H9 (cell line): ENCODE results near the gene LECT2. TPM values are rescaled to one million over a fixed set of nuclear protein-coding genes. Genes with fewer than 3 reads are reported as not detected.

Source experiments
- DNase-seq: peaks from one replicate; pipeline ENCODE4 v3.0.0-alpha.2; 2017
- H2AFZ ChIP-seq: one replicate; pipeline ENCODE4 v1.6.1; 2013; ENCODE audit warnings: mild to moderate bottlenecking, low read length, control low read depth, moderate library complexity
- H2AK5ac ChIP-seq: 2 replicates; pipeline ENCODE4 v1.6.1; 2013; ENCODE audit warnings: low read length, control low read depth, mixed read lengths; ENCODE audit not compliant: insufficient read length
- H2BK120ac ChIP-seq: one replicate; pipeline ENCODE4 v1.6.1; 2013; ENCODE audit warnings: low read depth, mild to moderate bottlenecking, low read length, control low read depth, inconsistent platforms; ENCODE audit not compliant: poor library complexity, severe bottlenecking
- H2BK12ac ChIP-seq: 2 replicates; pipeline ENCODE4 v1.6.1; 2013; ENCODE audit warnings: low read length, control low read depth, mixed read lengths, low read depth; ENCODE audit not compliant: insufficient read length
- H2BK15ac ChIP-seq: 2 replicates; pipeline ENCODE4 v1.6.1; 2013; ENCODE audit warnings: low read depth, low read length, control low read depth
- H2BK20ac ChIP-seq: one replicate; pipeline ENCODE4 v1.6.1; 2013; ENCODE audit warnings: low read depth, mild to moderate bottlenecking, low read length, control low read depth, inconsistent platforms; ENCODE audit not compliant: poor library complexity, severe bottlenecking
- H2BK5ac ChIP-seq: 2 replicates; pipeline ENCODE4 v1.6.1; 2013; ENCODE audit warnings: low read length, control low read depth, mixed read lengths; ENCODE audit not compliant: insufficient read length
- H3K14ac ChIP-seq: 2 replicates; pipeline ENCODE4 v1.6.1; 2013; ENCODE audit warnings: low read length, control low read depth; ENCODE audit not compliant: insufficient read depth
- H3K18ac ChIP-seq: 2 replicates; pipeline ENCODE4 v1.6.1; 2013; ENCODE audit warnings: low read depth, mild to moderate bottlenecking, mixed read lengths, low read length, control low read depth; ENCODE audit not compliant: insufficient read length
- H3K23ac ChIP-seq: 2 replicates; pipeline ENCODE4 v1.6.1; 2013; ENCODE audit warnings: low read length, control low read depth, mixed read lengths, low read depth; ENCODE audit not compliant: insufficient read length
- H3K23me2 ChIP-seq: 2 replicates; pipeline ENCODE4 v1.6.1; 2013; ENCODE audit warnings: low read depth, mild to moderate bottlenecking, mixed read lengths, low read length, control low read depth; ENCODE audit not compliant: insufficient read length, poor library complexity, severe bottlenecking
- H3K27ac ChIP-seq: 2 replicates; pipeline ENCODE4 v1.5.1; 2013; ENCODE audit warnings: low read length, control low read depth, mixed read lengths, low read depth; ENCODE audit not compliant: insufficient read length
- H3K27me3 ChIP-seq: 2 replicates; pipeline ENCODE4 v1.6.1; 2013; ENCODE audit warnings: low read length, control low read depth, inconsistent platforms; ENCODE audit not compliant: insufficient read depth
- H3K4ac ChIP-seq: 2 replicates; pipeline ENCODE4 v1.6.1; 2013; ENCODE audit warnings: low read depth, mild to moderate bottlenecking, control low read depth, inconsistent platforms, low read length, moderate library complexity
- H3K4me1 ChIP-seq: 2 replicates; pipeline ENCODE4 v1.6.1; 2013; ENCODE audit warnings: low read length, control low read depth, inconsistent platforms; ENCODE audit not compliant: insufficient read depth
- H3K4me2 ChIP-seq: 2 replicates; pipeline ENCODE4 v1.6.1; 2013; ENCODE audit warnings: low read length, control low read depth, mixed read lengths; ENCODE audit not compliant: insufficient read length, insufficient read depth
- H3K56ac ChIP-seq: 2 replicates; pipeline ENCODE4 v1.6.1; 2013; ENCODE audit warnings: low read depth, mild to moderate bottlenecking, mixed read lengths, low read length, control low read depth; ENCODE audit not compliant: insufficient read length
- H3K79me1 ChIP-seq: 2 replicates; pipeline ENCODE4 v1.6.1; 2013; ENCODE audit warnings: low read depth, mild to moderate bottlenecking, moderate library complexity, low read length, control low read depth, inconsistent platforms; ENCODE audit not compliant: insufficient read depth, poor library complexity, severe bottlenecking
- H3K79me2 ChIP-seq: 2 replicates; pipeline ENCODE4 v1.6.1; 2013; ENCODE audit warnings: low read length, control low read depth, inconsistent platforms; ENCODE audit not compliant: insufficient read depth
- H3K9ac ChIP-seq: 2 replicates; pipeline ENCODE4 v1.6.1; 2013; ENCODE audit warnings: low read length, control low read depth, mixed read lengths; ENCODE audit not compliant: insufficient read length; ENCODE audit errors: extremely low read depth
- H3K9me3 ChIP-seq: one replicate; pipeline ENCODE4 v1.6.1; 2013; ENCODE audit warnings: low read depth, low read length, inconsistent platforms; ENCODE audit not compliant: control insufficient read depth
- H3T11ph ChIP-seq: one replicate; pipeline ENCODE4 v1.6.1; 2013; ENCODE audit warnings: mild to moderate bottlenecking, low read length, control low read depth, inconsistent platforms
- H4K20me1 ChIP-seq: one replicate; pipeline ENCODE4 v1.6.1; 2013; ENCODE audit not compliant: control insufficient read depth, insufficient read length, insufficient read depth
- H4K5ac ChIP-seq: 2 replicates; pipeline ENCODE4 v1.6.1; 2013; ENCODE audit warnings: low read depth, mild to moderate bottlenecking, mixed read lengths, low read length, control low read depth; ENCODE audit not compliant: insufficient read length
- H4K8ac ChIP-seq: replicated peaks from 2 replicates; pipeline ENCODE4 v1.6.1; 2013; ENCODE audit warnings: low read length, control low read depth, mixed read lengths, low read depth; ENCODE audit not compliant: insufficient read length
- H4K91ac ChIP-seq: 2 replicates; pipeline ENCODE4 v1.6.1; 2013; ENCODE audit warnings: low read depth, mild to moderate bottlenecking, moderate library complexity, mixed read lengths, low read length, control low read depth; ENCODE audit not compliant: insufficient read length
- H3K27ac Mint-ChIP-seq, 3 experiments: 2 replicates in 2 of 3; 3 replicates in 1 of 3; pipeline ENCODE4 v1.8.0; 2020 to 2021; ENCODE audit warnings: mixed read lengths in 3 of 3, mild to moderate bottlenecking in 1 of 3, moderate library complexity in 1 of 3
- H3K27me3 Mint-ChIP-seq: 2 replicates; pipeline ENCODE4 v1.8.0; 2021; ENCODE audit warnings: low read depth, mild to moderate bottlenecking, moderate library complexity, mixed read lengths
- H3K36me3 Mint-ChIP-seq, 3 experiments: 2 replicates in 2 of 3; 3 replicates in 1 of 3; pipeline ENCODE4 v1.8.0; 2020 to 2021; ENCODE audit warnings: low read depth in 3 of 3, mixed read lengths in 3 of 3; ENCODE audit not compliant: insufficient read depth in 1 of 3
- H3K4me1 Mint-ChIP-seq, 2 experiments: 2 replicates each; pipeline ENCODE4 v1.8.0; 2020; ENCODE audit warnings: mixed read lengths in 2 of 2
- H3K4me3 Mint-ChIP-seq, 2 experiments: 2 replicates in 1 of 2; 3 replicates in 1 of 2; pipeline ENCODE4 v1.8.0; 2020 to 2021; ENCODE audit warnings: mild to moderate bottlenecking in 2 of 2, mixed read lengths in 2 of 2, moderate library complexity in 1 of 2
- H3K9me3 Mint-ChIP-seq, 2 experiments: 2 replicates in 1 of 2; 3 replicates in 1 of 2; pipeline ENCODE4 v1.8.0; 2020; ENCODE audit warnings: mild to moderate bottlenecking in 2 of 2, mixed read lengths in 2 of 2, moderate library complexity in 1 of 2
- WGBS: extraction: QIAGEN DNeasy Blood & Tissue Kit; methylation state at CpG from one replicate; pipeline ENCODE4 v1.1.7; 2013; ENCODE audit warnings: missing lambda C conversion rate, low lambda C conversion rate, mixed read lengths; ENCODE audit not compliant: insufficient read length; ENCODE audit errors: extremely low coverage; 5-methylcytosine and 5-hydroxymethylcytosine counted together
- total RNA-seq: library from RNA; stranded (reverse); gene quantifications from 2 replicates; pipeline ENCODE4 v1.2.1, GENCODE V29; 2021
- TF ChIP-seq, protein P1 (sequence below): fragments of 200-600 bp; sonication (generic); conservative IDR thresholded peaks from 3 replicates; pipeline ENCODE4 v1.8.0; 2021; ENCODE audit warnings: antibody characterized with exemption, mild to moderate bottlenecking

The LECT2 gene
- total RNA-seq, 1 experiment from 2014 or later, result not detected

DNA sequence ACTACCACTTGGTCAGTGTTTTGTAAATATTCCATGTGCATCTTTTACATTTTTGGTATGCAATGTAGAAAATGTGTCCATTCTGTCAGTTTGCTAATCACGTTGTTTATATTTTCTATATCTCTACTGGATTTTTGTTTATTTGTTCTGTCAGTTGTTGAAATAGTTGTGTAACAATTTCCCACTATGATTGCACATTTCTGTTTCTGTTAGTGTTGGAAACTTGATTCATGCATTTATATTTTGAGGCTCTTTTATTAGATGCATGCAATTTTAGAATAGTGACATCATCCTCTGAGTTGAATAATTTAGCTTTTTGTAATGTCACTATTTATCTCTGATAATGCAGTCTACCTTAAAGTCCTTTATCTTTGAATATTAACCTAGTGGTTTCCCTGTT is 25.8 kb upstream of the LECT2 start:
- Histone ChIP-seq H4K20me1 (no peaks in the 10 kb centered on the region), H3T11ph (no peak overlapping the region), H3K27me3 (no peaks in the 10 kb centered on the region), H4K91ac (no peak overlapping the region), H3K18ac (no peak overlapping the region), H4K5ac (no peak overlapping the region), H2AK5ac (no peak overlapping the region), H2BK20ac (no peak overlapping the region), H3K27ac (no peak overlapping the region), H3K79me1 (no peaks in the 10 kb centered on the region), H4K8ac (no peak overlapping the region), H3K4ac (no peak overlapping the region), H3K9me3 (no peaks in the 10 kb centered on the region), H2BK12ac (no peak overlapping the region), H3K56ac (no peak overlapping the region), H2BK5ac (no peak overlapping the region), H3K4me2 (no peak overlapping the region), H2AFZ (no peak overlapping the region), H3K9ac (no peak overlapping the region), H2BK120ac (no peak overlapping the region), H3K23ac (no peak overlapping the region), H3K79me2 (no peaks in the 10 kb centered on the region), H3K14ac (no peak overlapping the region), H3K4me1 (peaks cover 4% of the 10 kb centered on the region; the same call in 1 of the 2 replicates), H2BK15ac (no peak overlapping the region), H3K23me2 (no peaks in the 10 kb centered on the region)
- Mint-ChIP-seq H3K4me3 (no peak overlapping the region), H3K27me3 (peaks cover 20% of the 10 kb centered on the region), H3K27ac (no peak overlapping the region), H3K9me3 (no peaks in the 10 kb centered on the region; a peak in 2 of 5 replicates), H3K4me1 (peaks cover 5 to 7% of the 10 kb centered on the region in 2 experiments), H3K36me3 (no peaks in the 10 kb centered on the region)
- TF ChIP-seq, protein P1, sequence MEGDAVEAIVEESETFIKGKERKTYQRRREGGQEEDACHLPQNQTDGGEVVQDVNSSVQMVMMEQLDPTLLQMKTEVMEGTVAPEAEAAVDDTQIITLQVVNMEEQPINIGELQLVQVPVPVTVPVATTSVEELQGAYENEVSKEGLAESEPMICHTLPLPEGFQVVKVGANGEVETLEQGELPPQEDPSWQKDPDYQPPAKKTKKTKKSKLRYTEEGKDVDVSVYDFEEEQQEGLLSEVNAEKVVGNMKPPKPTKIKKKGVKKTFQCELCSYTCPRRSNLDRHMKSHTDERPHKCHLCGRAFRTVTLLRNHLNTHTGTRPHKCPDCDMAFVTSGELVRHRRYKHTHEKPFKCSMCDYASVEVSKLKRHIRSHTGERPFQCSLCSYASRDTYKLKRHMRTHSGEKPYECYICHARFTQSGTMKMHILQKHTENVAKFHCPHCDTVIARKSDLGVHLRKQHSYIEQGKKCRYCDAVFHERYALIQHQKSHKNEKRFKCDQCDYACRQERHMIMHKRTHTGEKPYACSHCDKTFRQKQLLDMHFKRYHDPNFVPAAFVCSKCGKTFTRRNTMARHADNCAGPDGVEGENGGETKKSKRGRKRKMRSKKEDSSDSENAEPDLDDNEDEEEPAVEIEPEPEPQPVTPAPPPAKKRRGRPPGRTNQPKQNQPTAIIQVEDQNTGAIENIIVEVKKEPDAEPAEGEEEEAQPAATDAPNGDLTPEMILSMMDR, result no peak
- WGBS, result no CpG with 5 or more reads among the region's 1 CpG
- DNase-seq, result no peak
